HCT116 (cell line): ENCODE measurements around the gene ACADSB. TPM values are rescaled to one million over a fixed set of nuclear protein-coding genes. Genes with fewer than 3 reads are reported as not detected.

Source experiments
- ATAC-seq: fragments of 200-7000 bp; cut with Tn5 transposase; 2 replicates; pipeline ENCODE4 v1.9.1; 2020; ENCODE audit warnings: mild to moderate bottlenecking, moderate library complexity
- BruUV-seq: library from RNA; stranded (reverse); fragments of 400-500 nt; replicated peaks from 2 replicates; lab custom pipeline; 2021; lab: Mats Ljungman, UMichigan
- CTCF ChIA-PET: fragments of 300-600 bp; sonication (Branson Sonifier 250); formaldehyde crosslinking; loops from one replicate; lab custom pipeline; 2021; ENCODE audit warnings: antibody characterized with exemption; lab: Charles Lee
- POLR2A ChIA-PET: fragments of 300-600, 350-600 bp; sonication (Branson Sonifier 250); formaldehyde crosslinking; loops from one replicate; lab custom pipeline; 2021; ENCODE audit warnings: antibody characterized with exemption; lab: Charles Lee
- RAD21 ChIA-PET, 2 experiments: fragments of 300-600 bp; sonication (Branson Sonifier 250); formaldehyde crosslinking; loops; one replicate each; lab custom pipeline; 2023; ENCODE audit warnings: low total read pairs in 2 of 2; ENCODE audit not compliant: uncharacterized antibody in 2 of 2, unreplicated experiment in 2 of 2, low non-redundant PET in 1 of 2; lab: Charles Lee
- DNase-seq: peaks from one replicate; pipeline ENCODE4 v3.0.0-alpha.2; 2010; ENCODE audit warnings: low read depth, low spot score
- H2AFZ ChIP-seq: fragments of 200-600 bp; shearing (Covaris generic), sonication (generic); 2 replicates; pipeline ENCODE4 v1.6.1; 2017; ENCODE audit warnings: low read depth, mixed run types, mixed read lengths, antibody characterized with exemption, low read length; ENCODE audit not compliant: poor library complexity, severe bottlenecking
- H3K27ac ChIP-seq: 2 replicates; pipeline ENCODE4 v1.5.1; 2012; ENCODE audit warnings: low read depth, low read length
- H3K27me3 ChIP-seq: fragments of 200-600 bp; sonication (generic); 2 replicates; pipeline ENCODE4 v1.6.1; 2016; ENCODE audit warnings: mixed run types, low read length, mixed read lengths; ENCODE audit not compliant: insufficient read depth
- H3K36me3 ChIP-seq, 2 experiments: fragments of 200-500 bp in 1 of 2; fragments of 200-600 bp in 1 of 2; sonication (Bioruptor generic) in 1 of 2; sonication (generic) in 1 of 2; 2 replicates each; pipeline versions ENCODE4 v1.5.1 to v1.6.1; 2014 to 2016; ENCODE audit warnings: low read length in 2 of 2, inconsistent platforms in 1 of 2, mixed read lengths in 1 of 2, mixed run types in 1 of 2; ENCODE audit not compliant: insufficient read depth in 2 of 2, control insufficient read depth in 1 of 2
- H3K4me1 ChIP-seq, 2 experiments: fragments of 200-600 bp in 1 of 2; sonication (generic) in 1 of 2; 2 replicates each; pipeline versions ENCODE4 v1.5.1 to v1.6.1; 2012 to 2017; ENCODE audit warnings: low read length in 2 of 2, inconsistent platforms in 1 of 2, mild to moderate bottlenecking in 1 of 2, mixed read lengths in 1 of 2, mixed run types in 1 of 2, moderate library complexity in 1 of 2; ENCODE audit not compliant: insufficient read depth in 2 of 2, control insufficient read depth in 1 of 2
- H3K4me2 ChIP-seq: fragments of 200-600 bp; sonication (generic); 2 replicates; pipeline ENCODE4 v1.6.1; 2017; ENCODE audit warnings: mixed run types, low read length, mixed read lengths
- H3K4me3 ChIP-seq, 2 experiments: fragments of 200-600 bp in 1 of 2; sonication (generic) in 1 of 2; replicated peaks in 1 of 2; 2 replicates each; pipeline ENCODE4 v1.5.1; 2011 to 2016; ENCODE audit warnings: low read length in 2 of 2, control low read depth in 1 of 2, low read depth in 1 of 2, mild to moderate bottlenecking in 1 of 2, mixed read lengths in 1 of 2, mixed run types in 1 of 2
- H3K79me2 ChIP-seq: fragments of 200-600 bp; sonication (generic); 2 replicates; pipeline ENCODE4 v1.6.1; 2017; ENCODE audit warnings: mild to moderate bottlenecking, mixed run types, low read length, moderate library complexity, mixed read lengths; ENCODE audit not compliant: insufficient read depth
- H3K9ac ChIP-seq: fragments of 200-600 bp; sonication (generic); 2 replicates; pipeline ENCODE4 v1.6.1; 2016; ENCODE audit warnings: low read length, mixed read lengths
- H3K9me2 ChIP-seq: fragments of 200-600 bp; sonication (generic), shearing (Covaris generic); 2 replicates; pipeline ENCODE4 v1.6.1; 2017; ENCODE audit warnings: mixed run types, mild to moderate bottlenecking, moderate library complexity; ENCODE audit not compliant: insufficient read depth
- H3K9me3 ChIP-seq, 2 experiments: fragments of 200-500 bp in 1 of 2; fragments of 200-600 bp in 1 of 2; sonication (Bioruptor generic) in 1 of 2; sonication (generic) in 1 of 2; 2 replicates each; pipeline ENCODE4 v1.6.1; 2014 to 2017; ENCODE audit warnings: low read length in 2 of 2, mixed read lengths in 2 of 2, inconsistent platforms in 1 of 2, low read depth in 1 of 2, mild to moderate bottlenecking in 1 of 2, mixed run types in 1 of 2, moderate library complexity in 1 of 2; ENCODE audit not compliant: control insufficient read depth in 1 of 2, insufficient read depth in 1 of 2
- H4K20me1 ChIP-seq: fragments of 200-600 bp; sonication (generic), shearing (Covaris generic); 2 replicates; pipeline ENCODE4 v1.6.1; 2017; ENCODE audit warnings: mixed run types, mild to moderate bottlenecking, moderate library complexity; ENCODE audit not compliant: insufficient read depth
- ATF3 ChIP-seq: IDR thresholded peaks from 2 replicates; pipeline ENCODE4 v1.6.1; 2012
- EZH2 ChIP-seq: fragments of 200-600 bp; sonication (generic); IDR thresholded peaks from 2 replicates; pipeline ENCODE4 v1.6.1; 2017; ENCODE audit warnings: antibody characterized with exemption, mixed run types
- EZH2phosphoT487 ChIP-seq: fragments of 200-600 bp; IDR thresholded peaks from 2 replicates; pipeline ENCODE4 v1.6.1; 2018; ENCODE audit warnings: antibody characterized with exemption, borderline replicate concordance
- FOSL1 ChIP-seq: IDR thresholded peaks from 2 replicates; pipeline ENCODE4 v1.6.1; 2012; ENCODE audit warnings: low read depth
- JUND ChIP-seq: IDR thresholded peaks from 2 replicates; pipeline ENCODE4 v1.6.1; 2012
- TCF7L2 ChIP-seq: IDR thresholded peaks from 2 replicates; pipeline ENCODE4 v1.7.0; 2011; ENCODE audit warnings: borderline replicate concordance, inconsistent platforms; ENCODE audit not compliant: insufficient read depth, insufficient read length; ENCODE audit errors: extremely low read depth
- intact Hi-C: fragments of 100-400 bp; cut with micrococcal nuclease; formaldehyde crosslinking; loops from 2 replicates; pipeline ENCODE4 v1.10.0; 2022
- total RNA-seq: library from RNA; stranded (reverse); gene quantifications from one replicate; pipeline ENCODE4 v1.2.1, GENCODE V29; 2021; ENCODE audit not compliant: unreplicated experiment
- TF ChIP-seq, protein P1 (sequence below): IDR thresholded peaks from 2 replicates; pipeline ENCODE4 v1.6.1; 2012

ACADSB gene
- total RNA-seq, 1 experiment from 2014 or later = 33.3 TPM

DNA sequence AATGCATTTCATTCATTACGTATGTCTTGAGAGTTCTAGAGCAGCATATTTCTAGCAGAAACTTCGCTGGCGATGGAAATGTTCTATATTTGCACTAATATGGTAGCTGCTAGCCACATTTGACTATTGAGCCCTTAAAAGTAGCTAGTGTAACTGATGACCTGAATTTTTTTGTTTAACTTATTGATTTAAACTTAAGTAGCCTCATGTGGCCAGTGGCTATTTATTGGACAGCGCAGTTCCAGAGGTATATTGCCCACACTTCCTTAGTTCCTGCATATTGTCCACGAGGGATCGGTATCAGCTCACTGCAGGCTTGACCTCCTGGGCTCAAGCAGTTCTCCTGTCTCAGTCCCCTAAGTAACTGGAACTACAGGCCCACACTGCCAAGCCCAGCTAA, 24.9 kb upstream of the ACADSB start:
- no TSS peak for BruUV-seq
- no peak overlapping the region for H2AFZ ChIP-seq
- DNase-seq = no peak
- no peaks in the 10 kb centered on the region for H3K27me3 ChIP-seq
- no peak overlapping the region for H3K4me2 ChIP-seq
- H3K4me1 ChIP-seq = peaks cover 8 to 16% of the 10 kb centered on the region in 2 experiments; a peak in 3 of 4 replicates
- TF ChIP-seq ATF3 = no peak
- ChIA-PET RAD21 (no interaction called here), CTCF (interaction anchor here (1.1 kb wide), 1 partner anchor 23 kb away, joined by 3 read pairs; no protein-coding TSS in a partner anchor), POLR2A (no interaction called here)
- no peaks in the 10 kb centered on the region for H4K20me1 ChIP-seq
- H3K36me3 ChIP-seq = no peaks in the 10 kb centered on the region
- intact Hi-C loops = no loop called here
- no peaks in the 10 kb centered on the region for H3K9me3 ChIP-seq
- no peak for ATAC-seq
- no peak overlapping the region for H3K27ac ChIP-seq
- no peaks in the 10 kb centered on the region for H3K9me2 ChIP-seq
- H3K4me3 ChIP-seq = no peak overlapping the region
- no peak overlapping the region for H3K9ac ChIP-seq
- no peaks in the 10 kb centered on the region for H3K79me2 ChIP-seq

GRCh38 chr10:122984708-122985107, 24.1 kb upstream of the ACADSB start:
- Histone ChIP-seq H3K27ac (no peak overlapping the region), H3K9ac (no peak overlapping the region), H3K36me3 (no peaks in the 10 kb centered on the region), H3K9me2 (no peaks in the 10 kb centered on the region), H4K20me1 (no peaks in the 10 kb centered on the region), H3K79me2 (no peaks in the 10 kb centered on the region), H3K4me3 (no peak overlapping the region), H3K9me3 (no peaks in the 10 kb centered on the region), H3K4me2 (no peak overlapping the region), H3K4me1 (peaks cover 7 to 15% of the 10 kb centered on the region in 2 experiments; a peak in 3 of 4 replicates), H2AFZ (no peak overlapping the region), H3K27me3 (no peaks in the 10 kb centered on the region)
- BruUV-seq = no TSS peak
- no peak for ATAC-seq
- TF ChIP-seq FOSL1 (no peak), TCF7L2 (no peak), JUND (no peak), EZH2 (no peak), EZH2phosphoT487 (no peak)
- TF ChIP-seq, protein P1, sequence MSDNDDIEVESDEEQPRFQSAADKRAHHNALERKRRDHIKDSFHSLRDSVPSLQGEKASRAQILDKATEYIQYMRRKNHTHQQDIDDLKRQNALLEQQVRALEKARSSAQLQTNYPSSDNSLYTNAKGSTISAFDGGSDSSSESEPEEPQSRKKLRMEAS = no peak
- ChIA-PET CTCF (interaction anchor here (1.1 kb wide), 1 partner anchor 23 kb away, joined by 3 read pairs; no protein-coding TSS in a partner anchor), POLR2A (no interaction called here), RAD21 (no interaction called here)
- intact Hi-C loops = no loop called here
- no peak for DNase-seq
